Keratinocyte (primary cell): ENCODE results near the gene DGKZ. TPM values are rescaled to one million over a fixed set of nuclear protein-coding genes. Genes with fewer than 3 reads are reported as not detected.

Experiments used
- DNase-seq: peaks from one replicate; pipeline ENCODE4 v3.0.0-alpha.2; 2011; ENCODE audit warnings: low read depth, missing footprints, low spot score
- FAIRE-seq: peaks from 2 replicates; lab custom pipeline; 2011; peaks lifted over from hg19 to GRCh38; lab: Jason Lieb, UNC
- H2AFZ ChIP-seq: 2 replicates; pipeline ENCODE4 v1.6.0; 2012; ENCODE audit warnings: low read length, control low read depth, inconsistent platforms; ENCODE audit not compliant: control insufficient read depth
- H3K27ac ChIP-seq: 2 replicates; pipeline ENCODE4 v1.5.1; 2011; ENCODE audit warnings: low read length; ENCODE audit not compliant: control insufficient read depth, insufficient read depth
- H3K27me3 ChIP-seq: 3 replicates; pipeline ENCODE4 v1.6.0; 2011; ENCODE audit warnings: low read length; ENCODE audit not compliant: control insufficient read depth, insufficient read depth; ENCODE audit errors: extremely low read depth
- H3K36me3 ChIP-seq, 2 experiments: 2 replicates in 1 of 2; 3 replicates in 1 of 2; pipeline ENCODE4 v1.5.1; 2011; ENCODE audit warnings: low read length in 2 of 2, mild to moderate bottlenecking in 1 of 2; ENCODE audit not compliant: control insufficient read depth in 2 of 2, insufficient read depth in 2 of 2; ENCODE audit errors: extremely low read depth in 1 of 2
- H3K4me1 ChIP-seq: 3 replicates; pipeline ENCODE4 v1.5.1; 2011; ENCODE audit warnings: low read length; ENCODE audit not compliant: control insufficient read depth, insufficient read depth; ENCODE audit errors: extremely low read depth
- H3K4me2 ChIP-seq: 3 replicates; pipeline ENCODE4 v1.6.0; 2011; ENCODE audit warnings: low read depth, low read length; ENCODE audit not compliant: control insufficient read depth, insufficient read depth; ENCODE audit errors: extremely low read depth
- H3K4me3 ChIP-seq, 3 experiments: fragments of 200-600 bp in 1 of 3; sonication (generic) in 1 of 3; 2 replicates in 2 of 3; 3 replicates in 1 of 3; pipeline ENCODE4 v1.5.1; 2011 to 2016; ENCODE audit warnings: low read length in 3 of 3, mild to moderate bottlenecking in 3 of 3, control low read depth in 2 of 3, inconsistent platforms in 1 of 3, low read depth in 1 of 3, mixed read lengths in 1 of 3, mixed run types in 1 of 3, moderate library complexity in 1 of 3; ENCODE audit not compliant: control insufficient read depth in 2 of 3, insufficient read depth in 2 of 3; ENCODE audit errors: extremely low read depth in 1 of 3
- H3K79me2 ChIP-seq: 2 replicates; pipeline ENCODE4 v1.6.0; 2012; ENCODE audit warnings: low read length; ENCODE audit not compliant: control insufficient read depth, insufficient read depth
- H3K9ac ChIP-seq: 3 replicates; pipeline ENCODE4 v1.6.0; 2011; ENCODE audit warnings: low read length; ENCODE audit not compliant: control insufficient read depth, insufficient read depth; ENCODE audit errors: extremely low read depth
- H3K9me1 ChIP-seq: 3 replicates; pipeline ENCODE4 v1.6.0; 2011; ENCODE audit warnings: low read length; ENCODE audit not compliant: control insufficient read depth, insufficient read depth; ENCODE audit errors: extremely low read depth
- H3K9me3 ChIP-seq: 2 replicates; pipeline ENCODE4 v1.5.1; 2012; ENCODE audit warnings: low read depth, low read length; ENCODE audit not compliant: control insufficient read depth
- H4K20me1 ChIP-seq: 3 replicates; pipeline ENCODE4 v1.6.0; 2011; ENCODE audit warnings: low read length; ENCODE audit not compliant: control insufficient read depth, insufficient read depth; ENCODE audit errors: extremely low read depth
- EZH2 ChIP-seq: IDR thresholded peaks from one replicate; pipeline ENCODE4 v1.6.1; 2012; ENCODE audit warnings: inconsistent platforms, mild to moderate bottlenecking, low read length, moderate library complexity
- dilution Hi-C: fragments of 300-500 bp; cut with MboI; formaldehyde crosslinking; loops from one replicate; pipeline ENCODE4 v1.7.0; 2020; ENCODE audit warnings: low sequenced_read_pairs; ENCODE audit not compliant: extremely low pct_ligation_motif_present
- polyA plus RNA-seq, 5 experiments: library from polyadenylated mRNA; depleted of rRNA in 3 of 5; stranded (reverse) in 3 of 5; stranded (forward) in 1 of 5; unstranded in 1 of 5; fragments of >200 nt; gene quantifications; 1 replicate in 1 of 5; 2 replicates in 3 of 5; 3 replicates in 1 of 5; pipeline versions ENCODE4 v1.2.1 to v1.2.3, GENCODE V29; 2011 to 2012; ENCODE audit warnings: missing spikeins in 2 of 5, low read depth in 1 of 5, low replicate concordance in 1 of 5
- TF ChIP-seq, protein P1 (sequence below), 3 experiments: IDR thresholded peaks in 1 of 3; conservative IDR thresholded peaks in 1 of 3; optimal IDR thresholded peaks in 1 of 3; 2 replicates in 2 of 3; 3 replicates in 1 of 3; pipeline versions ENCODE3 to v1.5.1; 2011; ENCODE audit warnings: low read length in 3 of 3, mild to moderate bottlenecking in 3 of 3, moderate library complexity in 2 of 3, control low read depth in 1 of 3, inconsistent platforms in 1 of 3; ENCODE audit not compliant: insufficient read depth in 2 of 3; ENCODE audit errors: extremely low read depth in 1 of 3

DGKZ gene
- polyA plus RNA-seq, 1 donor (not counting 4 experiments of a cell fraction or from before 2014, with no cell fraction given), result 23.3 TPM

GRCh38 chr11:46417711-46418110, 70.4 kb downstream of the DGKZ start:
- dilution Hi-C loops, result no loop called here
- Histone ChIP-seq H3K36me3 (peaks cover 15 to 36% of the 10 kb centered on the region in 2 experiments), H3K4me3 (no peak overlapping the region), H4K20me1 (no peaks in the 10 kb centered on the region), H3K4me2 (no peak overlapping the region), H3K27ac (no peak overlapping the region), H3K9ac (no peak overlapping the region), H3K79me2 (no peaks in the 10 kb centered on the region), H3K9me3 (no peaks in the 10 kb centered on the region), H3K27me3 (no peaks in the 10 kb centered on the region), H3K4me1 (no peaks in the 10 kb centered on the region), H2AFZ (no peak overlapping the region), H3K9me1 (no peaks in the 10 kb centered on the region)
- FAIRE-seq, result no peak
- TF ChIP-seq, protein P1, sequence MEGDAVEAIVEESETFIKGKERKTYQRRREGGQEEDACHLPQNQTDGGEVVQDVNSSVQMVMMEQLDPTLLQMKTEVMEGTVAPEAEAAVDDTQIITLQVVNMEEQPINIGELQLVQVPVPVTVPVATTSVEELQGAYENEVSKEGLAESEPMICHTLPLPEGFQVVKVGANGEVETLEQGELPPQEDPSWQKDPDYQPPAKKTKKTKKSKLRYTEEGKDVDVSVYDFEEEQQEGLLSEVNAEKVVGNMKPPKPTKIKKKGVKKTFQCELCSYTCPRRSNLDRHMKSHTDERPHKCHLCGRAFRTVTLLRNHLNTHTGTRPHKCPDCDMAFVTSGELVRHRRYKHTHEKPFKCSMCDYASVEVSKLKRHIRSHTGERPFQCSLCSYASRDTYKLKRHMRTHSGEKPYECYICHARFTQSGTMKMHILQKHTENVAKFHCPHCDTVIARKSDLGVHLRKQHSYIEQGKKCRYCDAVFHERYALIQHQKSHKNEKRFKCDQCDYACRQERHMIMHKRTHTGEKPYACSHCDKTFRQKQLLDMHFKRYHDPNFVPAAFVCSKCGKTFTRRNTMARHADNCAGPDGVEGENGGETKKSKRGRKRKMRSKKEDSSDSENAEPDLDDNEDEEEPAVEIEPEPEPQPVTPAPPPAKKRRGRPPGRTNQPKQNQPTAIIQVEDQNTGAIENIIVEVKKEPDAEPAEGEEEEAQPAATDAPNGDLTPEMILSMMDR (optimal IDR thresholded peaks at IDR 0.05 in 1 of 3, IDR thresholded peaks at IDR 0.05 in 1 of 3, conservative IDR thresholded peaks at IDR 0.05 in 1 of 3; ENCODE audit: extremely low read depth in 1 of 3, insufficient read depth in 2 of 3, low read length in 3 of 3), result no peak
- no peak for TF ChIP-seq EZH2
- no peak for DNase-seq

- Histone ChIP-seq H3K27me3 (no peaks in the 10 kb centered on the region), H3K36me3 (peaks cover 15 to 31% of the 10 kb centered on the region in 2 experiments), H3K4me2 (no peak overlapping the region), H2AFZ (no peak overlapping the region), H3K27ac (no peak overlapping the region), H4K20me1 (no peaks in the 10 kb centered on the region), H3K9me3 (no peaks in the 10 kb centered on the region), H3K4me1 (no peaks in the 10 kb centered on the region), H3K4me3 (no peak overlapping the region), H3K9ac (no peak overlapping the region), H3K79me2 (no peaks in the 10 kb centered on the region), H3K9me1 (no peaks in the 10 kb centered on the region)
- FAIRE-seq (no peak), DNase-seq (no peak)
- TF ChIP-seq EZH2, result no peak
- TF ChIP-seq, protein P1 (optimal IDR thresholded peaks at IDR 0.05 in 1 of 3, IDR thresholded peaks at IDR 0.05 in 1 of 3, conservative IDR thresholded peaks at IDR 0.05 in 1 of 3; ENCODE audit: extremely low read depth in 1 of 3, insufficient read depth in 2 of 3, low read length in 3 of 3), result no peak
- dilution Hi-C loops, result no loop called here
These were observed 71.5 kb downstream of the DGKZ start for GRCh38 chr11:46418751-46419150.
